ENCODE measurements around the gene ZNF335.
"Not testable (repeated sequence)": the region's sequence is repeated elsewhere in the genome, so short reads cannot be mapped to it uniquely, and the experiment has no call there.

The ZNF335 gene

GRCh38 chr20:45910670-45911485 is 61.1 kb downstream of the ZNF335 start:
- Histone ChIP-seq H3K4me1 (ENCODE audit: control insufficient read depth, insufficient read depth, low read length) (peaks cover 13% of the 10 kb centered on the region), H3K4me3 (ENCODE audit: insufficient read depth, low read depth, low read length) (peak overlapping the region; percentile 69), H3K36me3 (ENCODE audit: control insufficient read depth, insufficient read depth, low read length) (peaks cover 23% of the 10 kb centered on the region), H3K27me3 (ENCODE audit: control insufficient read depth, insufficient read depth, low read length, poor library complexity, severe bottlenecking) (no peaks in the 10 kb centered on the region), H3K9me3 (ENCODE audit: control insufficient read depth, low read length) (no peaks in the 10 kb centered on the region), H3K27ac (ENCODE audit: insufficient read depth, low read depth, low read length, poor library complexity, severe bottlenecking) (peak overlapping the region; percentile 96)
- WGBS, 2 experiments, result 2 to 3% methylated on average over 43 of the region's 43 CpGs

- peak overlapping the region; percentile 69 for H3K4me3 ChIP-seq (ENCODE audit: insufficient read depth, low read depth, low read length)
- no peak overlapping the region for H3K27ac ChIP-seq (ENCODE audit: insufficient read depth, low read depth, low read length, poor library complexity, severe bottlenecking)
- H3K4me1 ChIP-seq (ENCODE audit: control insufficient read depth, insufficient read depth, low read length), result peaks cover 13% of the 10 kb centered on the region
- 88% methylated on average over 21 to 22 of the region's 22 CpGs for WGBS, 2 experiments
- no peaks in the 10 kb centered on the region for H3K9me3 ChIP-seq (ENCODE audit: control insufficient read depth, low read length)
- H3K36me3 ChIP-seq (ENCODE audit: control insufficient read depth, insufficient read depth, low read length), result peaks cover 31% of the 10 kb centered on the region
- H3K27me3 ChIP-seq (ENCODE audit: control insufficient read depth, insufficient read depth, low read length, poor library complexity, severe bottlenecking), result no peaks in the 10 kb centered on the region
Observed at GRCh38 chr20:45909817-45910669, 62.0 kb downstream of the ZNF335 start.

- Histone ChIP-seq H3K9me3 (ENCODE audit: control insufficient read depth, low read length) (no peaks in the 10 kb centered on the region), H3K4me3 (ENCODE audit: insufficient read depth, low read depth, low read length) (no peak overlapping the region), H3K27me3 (ENCODE audit: control insufficient read depth, insufficient read depth, low read length, poor library complexity, severe bottlenecking) (no peaks in the 10 kb centered on the region), H3K36me3 (ENCODE audit: control insufficient read depth, insufficient read depth, low read length) (peaks cover 38% of the 10 kb centered on the region), H3K4me1 (ENCODE audit: control insufficient read depth, insufficient read depth, low read length) (peaks cover 13% of the 10 kb centered on the region), H3K27ac (ENCODE audit: insufficient read depth, low read depth, low read length, poor library complexity, severe bottlenecking) (no peak overlapping the region)
- 93 to 96% methylated on average over 12 of the region's 12 CpGs for WGBS, 2 experiments
Observed at GRCh38 chr20:45909336-45909808, 62.6 kb downstream of the ZNF335 start.

- Histone ChIP-seq H3K4me3 (ENCODE audit: insufficient read depth, low read depth, low read length) (no peak overlapping the region), H3K36me3 (ENCODE audit: control insufficient read depth, insufficient read depth, low read length) (peaks cover 40% of the 10 kb centered on the region), H3K4me1 (ENCODE audit: control insufficient read depth, insufficient read depth, low read length) (peaks cover 13% of the 10 kb centered on the region), H3K9me3 (ENCODE audit: control insufficient read depth, low read length) (no peaks in the 10 kb centered on the region), H3K27ac (ENCODE audit: insufficient read depth, low read depth, low read length, poor library complexity, severe bottlenecking) (no peak overlapping the region), H3K27me3 (ENCODE audit: control insufficient read depth, insufficient read depth, low read length, poor library complexity, severe bottlenecking) (no peaks in the 10 kb centered on the region)
- WGBS, 2 experiments, result 97% methylated on average over 2 of the region's 2 CpGs
Observed at GRCh38 chr20:45908084-45908483, 63.9 kb downstream of the ZNF335 start.

GRCh38 chr20:45907219-45907948 is 64.6 kb downstream of the ZNF335 start:
- Histone ChIP-seq H3K36me3 (ENCODE audit: control insufficient read depth, insufficient read depth, low read length) (peaks cover 43% of the 10 kb centered on the region), H3K27me3 (ENCODE audit: control insufficient read depth, insufficient read depth, low read length, poor library complexity, severe bottlenecking) (no peaks in the 10 kb centered on the region), H3K4me1 (ENCODE audit: control insufficient read depth, insufficient read depth, low read length) (peaks cover 10% of the 10 kb centered on the region), H3K4me3 (ENCODE audit: insufficient read depth, low read depth, low read length) (no peak overlapping the region), H3K27ac (ENCODE audit: insufficient read depth, low read depth, low read length, poor library complexity, severe bottlenecking) (no peak overlapping the region), H3K9me3 (ENCODE audit: control insufficient read depth, low read length) (no peaks in the 10 kb centered on the region)
- 94 to 95% methylated on average over 17 of the region's 17 CpGs for WGBS, 2 experiments

- Histone ChIP-seq H3K36me3 (ENCODE audit: control insufficient read depth, insufficient read depth, low read length) (peaks cover 59% of the 10 kb centered on the region), H3K27ac (ENCODE audit: insufficient read depth, low read depth, low read length, poor library complexity, severe bottlenecking) (no peak overlapping the region)
Observed at GRCh38 chr20:45905505-45906079, 66.4 kb downstream of the ZNF335 start.

GRCh38 chr20:45904583-45905504 is 67.2 kb downstream of the ZNF335 start:
- H3K4me1 ChIP-seq (ENCODE audit: control insufficient read depth, insufficient read depth, low read length), result peaks cover 2% of the 10 kb centered on the region
- 91 to 93% methylated on average over 16 of the region's 16 CpGs for WGBS, 2 experiments
- peaks cover 62% of the 10 kb centered on the region for H3K36me3 ChIP-seq (ENCODE audit: control insufficient read depth, insufficient read depth, low read length)
- no peaks in the 10 kb centered on the region for H3K9me3 ChIP-seq (ENCODE audit: control insufficient read depth, low read length)
- no peak overlapping the region for H3K27ac ChIP-seq (ENCODE audit: insufficient read depth, low read depth, low read length, poor library complexity, severe bottlenecking)
- H3K27me3 ChIP-seq (ENCODE audit: control insufficient read depth, insufficient read depth, low read length, poor library complexity, severe bottlenecking), result no peaks in the 10 kb centered on the region
- H3K4me3 ChIP-seq (ENCODE audit: insufficient read depth, low read depth, low read length), result no peak overlapping the region

More at GRCh38 chr20:45905505-45906079, 66.4 kb downstream of the ZNF335 start:
- Histone ChIP-seq H3K4me1 (ENCODE audit: control insufficient read depth, insufficient read depth, low read length) (peaks cover 7% of the 10 kb centered on the region), H3K4me3 (ENCODE audit: insufficient read depth, low read depth, low read length) (no peak overlapping the region), H3K9me3 (ENCODE audit: control insufficient read depth, low read length) (no peaks in the 10 kb centered on the region), H3K27me3 (ENCODE audit: control insufficient read depth, insufficient read depth, low read length, poor library complexity, severe bottlenecking) (no peaks in the 10 kb centered on the region)
- 94% methylated on average over 8 of the region's 8 CpGs for WGBS, 2 experiments

- no peaks in the 10 kb centered on the region for H3K9me3 ChIP-seq (ENCODE audit: control insufficient read depth, low read length)
- 96% methylated on average over 14 of the region's 14 CpGs for WGBS, 2 experiments
- no peaks in the 10 kb centered on the region for H3K4me1 ChIP-seq (ENCODE audit: control insufficient read depth, insufficient read depth, low read length)
- H3K36me3 ChIP-seq (ENCODE audit: control insufficient read depth, insufficient read depth, low read length), result peaks cover 46% of the 10 kb centered on the region
- H3K27ac ChIP-seq (ENCODE audit: insufficient read depth, low read depth, low read length, poor library complexity, severe bottlenecking), result no peak overlapping the region
- H3K4me3 ChIP-seq (ENCODE audit: insufficient read depth, low read depth, low read length), result no peak overlapping the region
- no peaks in the 10 kb centered on the region for H3K27me3 ChIP-seq (ENCODE audit: control insufficient read depth, insufficient read depth, low read length, poor library complexity, severe bottlenecking)
Observed at GRCh38 chr20:45902199-45902701, 69.8 kb downstream of the ZNF335 start.

- not testable (repeated sequence) for H3K27ac ChIP-seq (ENCODE audit: insufficient read depth, low read depth, low read length, poor library complexity, severe bottlenecking); H3K4me1 ChIP-seq (ENCODE audit: control insufficient read depth, insufficient read depth, low read length); H3K27me3 ChIP-seq (ENCODE audit: control insufficient read depth, insufficient read depth, low read length, poor library complexity, severe bottlenecking); H3K4me3 ChIP-seq (ENCODE audit: insufficient read depth, low read depth, low read length); H3K9me3 ChIP-seq (ENCODE audit: control insufficient read depth, low read length)
- WGBS, 2 experiments, result 94 to 96% methylated on average over 6 of the region's 6 CpGs
- H3K36me3 ChIP-seq (ENCODE audit: control insufficient read depth, insufficient read depth, low read length), result peaks cover 44% of the 10 kb centered on the region
Observed at GRCh38 chr20:45901332-45901731, 70.7 kb downstream of the ZNF335 start.

Data from ectodermal cell (in vitro differentiated cells).